Measurements from ENCODE around the gene AQP10.
A peak's percentile ranks its signal among the peaks of the same experiment; 100 is the strongest.
"Not testable (repeated sequence)": the region's sequence is repeated elsewhere in the genome, so short reads cannot be mapped to it uniquely, and the experiment has no call there.

AQP10 gene

GRCh38 chr1:154338875-154339274 lies 18.0 kb downstream of the AQP10 start:
- TF ChIP-seq Cebpa-rat (IDR thresholded peaks at IDR 0.05) = no peak
- peaks cover 31 to 52% (median 42%) of the 10 kb centered on the region in 10 experiments for H3K4me1 ChIP-seq
- H3K4me2 ChIP-seq = no peak overlapping the region
- H3K9ac ChIP-seq = peak overlapping the region in 1 of 11 experiments; percentile 15; a peak in 1 of 22 replicates
- peaks cover 62 to 98% (median 97%) of the 10 kb centered on the region in 11 experiments for H3K36me3 ChIP-seq
- H3K27ac ChIP-seq = no peak overlapping the region
- H3K4me3 ChIP-seq = no peak overlapping the region
- H4K20me1 ChIP-seq = peaks cover 0 to 14% (median 0%) of the 10 kb centered on the region in 11 experiments; a peak in 5 of 22 replicates
- H3K27me3 ChIP-seq = no peaks in the 10 kb centered on the region
- no peaks in the 10 kb centered on the region for H3K9me3 ChIP-seq (replicated peaks in 1 of 11)

GRCh38 chr1:154341366-154341765 lies 20.5 kb downstream of the AQP10 start:
- H4K20me1 ChIP-seq = peaks cover 0 to 22% (median 0%) of the 10 kb centered on the region in 11 experiments; a peak in 5 of 22 replicates
- not testable (repeated sequence) for H3K9me3 ChIP-seq (replicated peaks in 1 of 11); H3K27me3 ChIP-seq; H3K4me3 ChIP-seq
- H3K36me3 ChIP-seq = peaks cover 79 to 100% (median 100%) of the 10 kb centered on the region in 11 experiments
- H3K9ac ChIP-seq = peak overlapping the region in 3 of 11 experiments; percentile 43 to 59 (median 50); a peak in 1 of 22 replicates
- H3K27ac ChIP-seq = peak overlapping the region in 3 of 11 experiments; percentile 58 to 69 (median 68); a peak in 3 of 22 replicates
- peak overlapping the region in 8 of 11 experiments; percentile 66 to 88 (median 78); a peak in 12 of 22 replicates for H3K4me2 ChIP-seq
- H3K4me1 ChIP-seq = peaks cover 20 to 48% (median 36%) of the 10 kb centered on the region in 10 experiments

- H3K27me3 ChIP-seq = no peaks in the 10 kb centered on the region
- peak overlapping the region; percentile 46 to 88 (median 71) for H3K4me2 ChIP-seq
- peaks cover 0 to 22% (median 0%) of the 10 kb centered on the region in 11 experiments; a peak in 5 of 22 replicates for H4K20me1 ChIP-seq
- H3K4me3 ChIP-seq = no peak overlapping the region
- peak overlapping the region in 10 of 11 experiments; percentile 24 to 66 (median 50); a peak in 15 of 22 replicates for H3K9ac ChIP-seq
- peaks cover 83 to 100% (median 100%) of the 10 kb centered on the region in 11 experiments for H3K36me3 ChIP-seq
- no peak for TF ChIP-seq Cebpa-rat (IDR thresholded peaks at IDR 0.05)
- H3K27ac ChIP-seq = peak overlapping the region in 10 of 11 experiments; percentile 30 to 69 (median 59); a peak in 17 of 22 replicates
- H3K9me3 ChIP-seq (replicated peaks in 1 of 11) = no peaks in the 10 kb centered on the region
- peaks cover 20 to 56% (median 44%) of the 10 kb centered on the region in 10 experiments for H3K4me1 ChIP-seq
Observed at GRCh38 chr1:154342132-154342531, 21.2 kb downstream of the AQP10 start.

DNA sequence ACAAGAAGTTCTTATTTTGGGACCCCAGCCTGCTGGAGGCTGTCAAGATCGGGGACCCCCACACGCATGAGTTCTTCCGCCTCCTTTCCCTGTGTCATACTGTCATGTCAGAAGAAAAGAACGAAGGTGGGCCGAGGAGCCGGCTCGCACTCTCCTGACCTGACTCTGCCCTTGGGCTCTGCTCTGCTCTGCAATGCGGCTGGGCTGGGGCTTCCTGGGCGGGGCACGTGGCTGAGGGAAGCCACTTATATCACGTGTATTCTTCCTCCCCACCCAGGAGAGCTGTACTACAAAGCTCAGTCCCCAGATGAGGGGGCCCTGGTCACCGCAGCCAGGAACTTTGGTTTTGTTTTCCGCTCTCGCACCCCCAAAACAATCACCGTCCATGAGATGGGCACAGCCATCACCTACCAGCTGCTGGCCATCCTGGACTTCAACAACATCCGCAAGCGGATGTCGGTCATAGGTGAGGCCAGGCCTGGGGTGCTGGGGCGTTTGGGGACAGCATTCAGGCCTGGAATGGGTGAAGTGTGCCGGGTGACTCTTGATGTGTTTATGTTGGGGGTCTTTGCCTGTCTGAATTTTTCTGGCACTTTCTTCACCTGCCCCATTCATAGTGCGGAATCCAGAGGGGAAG lies 22.1 kb downstream of the AQP10 start:
- peak overlapping the region in 1 of 10 experiments; percentile 25; a peak in 2 of 20 replicates for H3K4me3 ChIP-seq
- H3K4me2 ChIP-seq = peak overlapping the region; percentile 46 to 88 (median 71)
- no peaks in the 10 kb centered on the region for H3K27me3 ChIP-seq
- peak overlapping the region; percentile 23 to 66 (median 49); a peak in 19 of 22 replicates for H3K9ac ChIP-seq
- H3K9me3 ChIP-seq (replicated peaks in 1 of 11) = no peaks in the 10 kb centered on the region
- H4K20me1 ChIP-seq = peaks cover 0 to 22% (median 0%) of the 10 kb centered on the region in 11 experiments; a peak in 5 of 22 replicates
- H3K27ac ChIP-seq = peak overlapping the region; percentile 30 to 69 (median 58); a peak in 21 of 22 replicates
- no peak for TF ChIP-seq Cebpa-rat (IDR thresholded peaks at IDR 0.05)
- H3K4me1 ChIP-seq = peaks cover 20 to 64% (median 50%) of the 10 kb centered on the region in 10 experiments
- H3K36me3 ChIP-seq = peaks cover 75 to 100% (median 99%) of the 10 kb centered on the region in 11 experiments

DNA sequence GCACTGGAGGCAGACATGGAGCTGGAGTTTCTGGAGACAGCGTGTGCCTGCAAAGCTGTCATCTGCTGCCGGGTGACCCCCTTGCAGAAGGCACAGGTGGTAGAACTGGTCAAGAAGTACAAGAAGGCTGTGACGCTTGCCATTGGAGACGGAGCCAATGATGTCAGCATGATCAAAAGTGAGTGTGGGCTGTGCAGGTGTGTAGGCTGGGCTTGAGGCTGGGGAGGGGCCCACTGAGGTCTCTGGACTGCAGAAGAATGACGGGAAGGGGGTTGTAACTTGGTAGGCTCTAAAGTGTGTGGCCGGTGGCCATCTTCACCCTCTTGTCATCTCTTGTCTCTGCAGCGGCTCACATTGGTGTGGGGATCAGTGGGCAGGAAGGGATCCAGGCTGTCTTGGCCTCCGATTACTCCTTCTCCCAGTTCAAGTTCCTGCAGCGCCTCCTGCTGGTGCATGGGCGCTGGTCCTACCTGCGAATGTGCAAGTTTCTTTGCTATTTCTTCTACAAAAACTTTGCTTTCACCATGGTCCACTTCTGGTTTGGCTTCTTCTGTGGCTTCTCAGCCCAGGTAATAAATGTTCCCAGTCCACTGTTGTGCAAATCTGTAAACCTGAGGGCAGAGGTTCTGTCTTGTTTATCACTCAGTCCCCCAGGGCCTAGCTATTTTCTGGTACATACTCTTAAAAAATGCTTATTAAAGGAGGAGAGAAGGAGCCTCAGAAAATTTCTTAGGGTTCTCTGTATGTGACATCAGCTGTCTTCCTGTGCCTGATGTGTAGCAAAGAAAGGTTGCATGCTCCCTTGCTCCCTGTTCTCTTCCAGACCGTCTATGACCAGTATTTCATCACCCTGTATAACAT lies 24.3 kb downstream of the AQP10 start:
- Histone ChIP-seq H3K27ac (peak overlapping the region in 2 of 11 experiments; percentile 57 to 65; a peak in 1 of 22 replicates), H3K9me3 (replicated peaks in 1 of 11) (no peaks in the 10 kb centered on the region), H3K36me3 (peaks cover 74 to 100% (median 99%) of the 10 kb centered on the region in 11 experiments), H3K4me2 (peak overlapping the region in 3 of 11 experiments; percentile 58 to 68 (median 64); a peak in 7 of 22 replicates), H3K9ac (0 out of 22 replicates have a peak overlapping the region, but pooled peaks of 1 of the 11 experiments have one; percentile 4), H4K20me1 (peaks cover 0 to 22% (median 5%) of the 10 kb centered on the region in 11 experiments; a peak in 7 of 22 replicates), H3K4me3 (no peak overlapping the region), H3K27me3 (no peaks in the 10 kb centered on the region), H3K4me1 (peaks cover 20 to 83% (median 56%) of the 10 kb centered on the region in 10 experiments)
- TF ChIP-seq Cebpa-rat (IDR thresholded peaks at IDR 0.05) = no peak

DNA sequence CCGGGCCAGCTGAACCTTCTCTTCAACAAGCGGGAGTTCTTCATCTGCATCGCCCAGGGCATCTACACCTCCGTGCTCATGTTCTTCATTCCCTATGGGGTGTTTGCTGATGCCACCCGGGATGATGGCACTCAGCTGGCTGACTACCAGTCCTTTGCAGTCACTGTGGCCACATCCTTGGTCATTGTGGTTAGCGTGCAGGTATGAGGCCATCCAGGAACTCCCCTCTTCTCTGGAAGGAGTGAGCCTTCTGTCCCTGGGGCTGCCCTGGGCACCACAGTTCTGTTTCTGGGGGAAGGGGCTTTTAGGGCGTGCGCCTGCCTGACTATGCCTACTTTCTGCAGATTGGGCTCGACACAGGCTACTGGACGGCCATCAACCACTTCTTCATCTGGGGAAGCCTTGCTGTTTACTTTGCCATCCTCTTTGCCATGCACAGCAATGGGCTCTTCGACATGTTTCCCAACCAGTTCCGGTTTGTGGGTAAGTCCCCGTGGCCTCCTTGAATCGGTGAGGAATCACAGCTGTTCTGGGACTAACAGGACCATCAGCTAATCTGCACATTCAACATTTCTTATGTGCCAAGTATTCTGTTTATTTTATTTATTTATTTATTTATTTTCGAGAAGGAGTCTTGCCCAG lies 25.5 kb downstream of the AQP10 start:
- Histone ChIP-seq H3K27me3 (peaks cover 0 to 3% (median 0%) of the 10 kb centered on the region in 11 experiments; a peak in 6 of 22 replicates), H3K4me3 (no peak overlapping the region; a peak in 1 of 20 replicates), H3K4me1 (peaks cover 20 to 80% (median 56%) of the 10 kb centered on the region in 10 experiments), H3K36me3 (peaks cover 62 to 95% (median 91%) of the 10 kb centered on the region in 11 experiments), H4K20me1 (peaks cover 0 to 22% (median 5%) of the 10 kb centered on the region in 11 experiments; a peak in 6 of 22 replicates), H3K27ac (peak overlapping the region in 8 of 11 experiments; percentile 11 to 65 (median 56); a peak in 13 of 22 replicates), H3K4me2 (peak overlapping the region in 7 of 11 experiments; percentile 3 to 73 (median 58); a peak in 10 of 22 replicates), H3K9ac (peak overlapping the region in 7 of 11 experiments; percentile 21 to 62 (median 41); a peak in 9 of 22 replicates), H3K9me3 (replicated peaks in 1 of 11) (no peaks in the 10 kb centered on the region)
- no peak for TF ChIP-seq Cebpa-rat (IDR thresholded peaks at IDR 0.05)

GRCh38 chr1:154347961-154348360 lies 27.1 kb downstream of the AQP10 start:
- H3K9me3 ChIP-seq (replicated peaks in 1 of 11) = no peaks in the 10 kb centered on the region
- peaks cover 0 to 18% (median 13%) of the 10 kb centered on the region in 11 experiments; a peak in 13 of 22 replicates for H3K27me3 ChIP-seq
- TF ChIP-seq Cebpa-rat (IDR thresholded peaks at IDR 0.05) = no peak
- H3K4me3 ChIP-seq = no peak overlapping the region
- peaks cover 0 to 17% (median 5%) of the 10 kb centered on the region in 11 experiments; a peak in 6 of 22 replicates for H4K20me1 ChIP-seq
- peak overlapping the region in 4 of 11 experiments; percentile 5 to 44 (median 28); a peak in 6 of 22 replicates for H3K27ac ChIP-seq
- H3K36me3 ChIP-seq = peaks cover 54 to 82% (median 75%) of the 10 kb centered on the region in 11 experiments
- peaks cover 17 to 80% (median 56%) of the 10 kb centered on the region in 10 experiments for H3K4me1 ChIP-seq
- peak overlapping the region in 2 of 11 experiments; percentile 11 to 68; a peak in 4 of 22 replicates for H3K4me2 ChIP-seq
- peak overlapping the region in 2 of 11 experiments; percentile 36; a peak in 1 of 22 replicates for H3K9ac ChIP-seq

All from BLaER1 treated with 17β-estradiol and CSF1 and Interleukin-3, amounts not matched to agents 10 nM and 100 nM (cell line).